GM19351 (cell line): Measurements from ENCODE around the gene TRPM3.

ENCODE experiments used
- ATAC-seq: cut with Tn5 transposase; IDR thresholded peaks from one replicate; pipeline ENCODE4 v1.9.1; 2021; ENCODE audit warnings: mild to moderate bottlenecking, moderate library complexity; ENCODE audit not compliant: unreplicated experiment

TRPM3 gene

DNA sequence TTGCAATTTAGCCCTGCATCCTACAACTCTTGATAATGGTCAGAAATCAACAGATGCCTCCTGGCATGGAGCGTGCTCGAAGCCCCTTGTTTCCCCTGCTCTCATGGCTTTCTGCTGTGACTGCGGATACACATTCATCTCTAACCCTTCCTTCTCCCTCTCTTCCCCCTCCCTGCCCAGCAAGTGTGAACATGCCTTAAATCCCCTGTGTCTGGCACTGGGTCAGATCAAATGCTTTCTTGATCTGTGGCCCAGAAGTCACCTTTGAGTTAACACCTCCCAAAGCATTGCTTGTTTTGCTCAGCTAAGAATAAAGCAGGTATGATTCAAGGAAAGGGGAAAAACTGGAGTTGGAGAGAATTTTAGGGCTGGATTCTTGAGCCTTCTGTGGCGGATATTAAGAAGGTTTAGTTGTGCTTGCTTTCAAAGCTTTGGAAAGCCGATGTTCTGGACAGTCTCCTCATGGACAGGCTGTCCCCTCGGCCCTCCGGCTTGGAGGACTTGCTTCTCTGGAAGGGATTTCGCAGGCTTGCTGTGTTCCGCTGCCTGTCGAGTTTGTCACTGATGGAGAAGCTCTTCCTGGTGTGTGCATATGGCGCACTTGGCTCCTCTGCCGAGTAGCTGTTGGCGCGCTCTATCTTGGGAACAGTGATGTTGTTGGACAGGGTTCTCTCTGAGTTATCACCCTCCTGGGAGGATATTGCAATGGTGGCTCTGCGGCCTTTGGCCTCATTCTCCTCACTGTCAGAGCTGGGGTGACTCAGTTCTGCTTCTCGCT lies 585.7 kb downstream of the TRPM3 start:
- ATAC-seq = no peak

DNA sequence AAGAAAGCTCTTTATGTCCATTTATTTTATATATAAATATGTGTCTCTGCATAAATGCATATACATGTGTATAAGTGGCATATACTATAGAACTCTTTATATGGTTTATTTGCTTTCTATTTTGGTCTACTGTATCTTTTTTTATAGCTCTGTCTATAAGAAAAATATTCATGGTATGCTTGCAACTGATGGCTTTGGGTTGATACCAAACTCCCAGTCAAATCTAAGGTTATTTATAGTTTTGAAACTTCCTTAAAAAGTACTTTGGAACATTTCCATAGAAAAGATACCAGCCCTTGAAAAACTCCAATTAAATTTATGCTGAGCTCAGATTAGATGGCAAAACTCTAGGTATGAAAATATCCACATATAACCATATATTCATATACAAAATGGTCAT lies 587.0 kb downstream of the TRPM3 start:
- ATAC-seq = no peak

DNA sequence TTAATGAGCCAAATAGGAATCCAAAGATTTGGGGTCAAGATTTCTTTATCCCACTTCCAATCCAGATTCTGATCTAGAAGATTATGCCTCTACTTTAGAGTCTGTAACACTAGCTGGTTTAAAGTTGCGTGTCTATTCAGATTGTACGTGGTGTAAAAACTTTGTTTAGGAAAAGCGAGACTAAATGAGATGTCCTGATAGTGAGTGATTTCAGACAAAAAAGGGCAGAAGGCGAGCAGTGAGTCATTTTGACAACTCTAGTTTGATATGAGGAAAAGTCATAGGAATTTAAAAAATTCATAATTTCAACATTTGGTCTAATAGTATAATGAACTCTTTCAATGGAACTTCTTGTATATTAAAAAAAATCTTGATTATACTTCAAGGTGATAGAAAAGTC lies 587.4 kb downstream of the TRPM3 start:
- ATAC-seq = no peak

- ATAC-seq = no peak
Measured at GRCh38 chr9:70533492-70533891, 587.9 kb downstream of the TRPM3 start.

- ATAC-seq = no peak
Measured at GRCh38 chr9:70532716-70533115, 588.7 kb downstream of the TRPM3 start.

GRCh38 chr9:70531311-70531710 lies 590.1 kb downstream of the TRPM3 start:
- no peak for ATAC-seq

GRCh38 chr9:70530716-70531115 lies 590.7 kb downstream of the TRPM3 start:
- no peak for ATAC-seq

DNA sequence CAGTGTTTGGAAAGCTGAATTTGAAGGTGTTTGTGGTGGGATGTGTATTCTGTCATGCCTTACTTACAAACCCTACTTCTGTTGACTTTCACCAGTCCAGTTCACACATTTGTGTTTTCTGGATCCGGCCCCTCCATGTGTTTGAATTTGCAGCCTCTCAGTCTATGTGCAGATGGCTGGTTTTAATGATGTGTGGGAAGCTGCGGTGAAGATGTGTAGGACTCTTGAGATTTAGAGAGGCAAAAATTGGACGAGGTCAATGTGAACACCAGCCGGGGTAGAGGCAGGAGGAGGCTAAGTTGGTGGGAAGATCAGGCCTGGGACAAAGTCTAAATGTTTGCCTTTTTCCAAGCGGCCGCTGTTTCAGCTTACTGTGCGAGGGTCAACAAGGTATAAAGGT lies 591.6 kb downstream of the TRPM3 start:
- ATAC-seq = no peak

DNA sequence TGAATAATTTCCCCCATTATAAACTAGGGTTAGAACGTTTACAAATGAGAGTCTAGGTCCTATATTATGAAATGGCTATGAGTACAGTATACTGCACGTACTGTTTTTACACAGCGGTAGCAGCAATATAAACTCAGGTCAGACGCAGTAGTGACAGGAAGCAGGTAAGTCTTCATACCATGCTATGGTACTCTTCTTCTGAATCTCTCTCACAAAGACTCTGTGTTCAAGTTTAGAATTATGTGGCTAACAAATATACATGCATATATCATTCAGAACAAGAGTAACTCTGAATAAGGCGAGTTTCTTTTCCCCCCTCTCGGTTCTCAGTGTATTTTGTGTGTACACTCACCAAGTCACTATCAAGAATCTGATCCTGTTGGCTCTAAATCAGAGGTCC lies 592.0 kb downstream of the TRPM3 start:
- ATAC-seq = no peak

DNA sequence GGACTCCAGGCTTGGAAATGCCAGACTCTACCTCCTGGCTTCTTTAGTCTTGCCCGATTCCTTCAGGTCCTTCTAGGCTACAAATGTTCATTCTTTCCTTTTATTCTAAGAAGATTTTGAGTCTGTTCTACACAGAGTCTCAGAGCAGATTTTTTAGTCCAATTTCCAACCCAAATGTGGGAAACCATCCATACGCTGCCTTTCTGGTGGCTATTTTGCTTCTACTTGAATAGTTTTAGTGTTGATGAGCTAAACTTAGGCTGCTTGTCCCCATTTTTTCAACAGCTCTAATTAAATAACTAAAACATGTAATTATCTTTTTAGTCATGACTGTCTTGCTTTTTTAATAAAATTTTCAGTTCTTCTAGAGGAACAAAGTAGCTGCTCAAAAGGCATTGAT lies 594.5 kb downstream of the TRPM3 start:
- ATAC-seq = no peak

GRCh38 chr9:70525519-70525918 lies 595.9 kb downstream of the TRPM3 start:
- no peak for ATAC-seq

DNA sequence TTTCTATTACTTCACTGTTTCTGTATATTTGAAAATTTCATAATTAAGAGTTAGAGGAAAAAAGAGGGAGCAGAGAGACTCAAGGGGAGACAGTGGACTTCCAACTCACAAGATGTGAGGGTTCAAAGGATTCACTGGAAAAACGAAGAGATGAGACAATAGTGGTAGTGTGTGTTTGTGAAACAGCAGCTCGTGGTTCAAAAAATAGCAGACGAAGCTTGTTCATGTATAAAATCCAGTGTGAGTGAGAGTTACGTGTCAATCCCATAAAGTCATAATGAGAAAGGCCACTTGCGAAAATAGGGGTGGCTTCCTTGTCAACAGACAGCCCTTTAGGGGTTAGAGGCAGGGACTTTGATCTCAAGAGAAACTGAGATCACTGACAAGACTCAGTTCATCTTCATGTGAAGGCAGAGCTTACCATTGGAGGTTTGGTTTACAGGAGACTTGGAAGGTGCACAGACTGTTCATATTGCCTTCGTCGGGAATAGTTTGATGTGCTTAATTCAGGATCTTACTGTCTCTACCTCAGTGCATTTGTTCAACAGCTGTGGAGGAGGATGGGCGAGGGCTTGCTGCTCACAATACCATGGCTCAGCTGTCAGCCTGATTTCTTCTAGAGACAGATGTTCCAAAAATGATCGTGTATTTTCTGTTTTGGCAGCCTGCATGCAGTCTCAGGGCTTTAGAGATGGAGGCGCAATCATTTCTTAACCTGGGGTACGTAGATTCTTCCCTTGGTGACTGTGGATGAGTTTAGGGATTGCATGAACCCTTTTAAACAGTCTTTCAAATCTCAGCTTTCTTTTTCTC lies 601.3 kb downstream of the TRPM3 start:
- ATAC-seq = peak; percentile 83

DNA sequence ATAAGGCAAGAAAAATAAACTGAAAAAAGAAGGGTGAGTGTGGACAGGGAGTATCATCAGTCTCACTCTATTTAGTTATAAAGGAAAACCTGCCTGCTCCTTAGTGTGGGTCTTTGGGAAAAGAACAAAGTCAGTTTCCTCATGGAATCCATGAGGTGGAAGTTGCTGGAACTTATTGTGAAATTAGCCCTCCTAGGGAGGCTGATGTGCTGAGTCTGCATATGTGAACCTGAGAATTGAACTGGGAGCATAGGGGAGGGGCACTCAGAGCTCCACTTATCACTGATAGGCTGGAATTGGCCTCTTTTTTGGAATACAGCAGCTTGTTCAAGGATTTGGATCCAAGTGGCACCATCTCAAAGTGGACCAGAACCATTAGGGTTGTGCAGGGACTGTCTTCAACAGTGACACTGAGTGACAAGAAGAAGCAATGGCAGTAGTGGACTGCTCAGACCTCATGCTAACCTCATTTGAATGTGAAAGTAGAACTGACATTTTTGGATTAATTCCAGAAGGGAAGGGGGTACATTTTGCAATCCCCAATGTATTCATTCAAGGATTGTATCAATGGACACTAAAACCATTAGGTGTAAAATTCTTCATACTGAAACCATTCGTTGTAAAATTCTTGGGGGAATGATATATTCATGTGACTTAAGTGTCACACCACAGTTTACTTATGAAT lies 603.4 kb downstream of the TRPM3 start:
- no peak for ATAC-seq

- ATAC-seq = no peak
Measured at GRCh38 chr9:70514273-70514672, 607.1 kb downstream of the TRPM3 start.

DNA sequence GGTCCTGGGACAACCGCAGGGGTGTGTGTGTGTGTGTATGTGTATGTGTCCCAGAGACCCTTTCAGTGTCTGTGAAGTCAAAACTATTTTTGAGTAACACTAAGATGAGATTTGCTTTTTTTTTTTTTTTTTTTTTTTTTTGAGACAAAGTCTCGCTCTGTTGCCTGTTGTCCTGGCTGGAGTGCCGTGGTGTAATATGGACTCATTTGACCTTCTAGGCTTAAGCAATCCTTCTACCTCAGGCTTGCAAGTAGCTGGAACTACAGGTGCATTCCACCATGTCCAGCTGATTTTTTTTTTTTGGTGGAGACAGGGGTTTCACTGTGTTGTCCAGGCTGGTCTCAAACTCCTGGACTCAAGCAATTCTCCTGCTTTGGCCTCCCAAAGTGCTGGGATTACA lies 609.6 kb downstream of the TRPM3 start:
- no peak for ATAC-seq

DNA sequence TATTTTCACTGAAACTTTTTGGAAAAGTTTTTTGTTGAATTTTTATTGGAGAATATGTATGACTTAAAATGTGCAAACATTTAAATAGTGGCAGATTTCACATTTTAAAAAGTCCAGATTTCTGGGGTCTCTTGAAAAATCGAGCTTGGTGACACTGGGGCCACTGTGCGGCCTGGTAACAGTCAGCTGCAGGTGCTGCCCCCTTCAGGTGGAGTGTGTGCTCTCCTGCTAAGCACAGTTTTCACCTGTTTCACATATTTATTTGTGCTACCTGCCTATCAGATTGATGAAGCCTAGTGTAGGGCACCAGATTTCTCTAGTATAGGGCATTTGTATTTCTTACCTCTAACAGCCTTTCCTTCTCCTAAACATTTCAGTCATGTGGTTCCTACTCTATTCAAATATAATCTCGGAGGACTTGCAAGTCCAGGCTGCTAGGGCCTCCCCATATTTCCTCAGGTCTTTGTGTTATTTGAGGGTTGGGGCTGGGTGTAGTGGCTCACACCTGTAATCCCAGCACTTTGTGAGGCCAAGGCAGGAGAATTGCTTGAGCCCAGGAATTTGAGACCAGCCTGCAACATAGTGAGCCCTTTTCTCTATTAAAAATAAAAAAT lies 611.2 kb downstream of the TRPM3 start:
- peak; percentile 54 for ATAC-seq

DNA sequence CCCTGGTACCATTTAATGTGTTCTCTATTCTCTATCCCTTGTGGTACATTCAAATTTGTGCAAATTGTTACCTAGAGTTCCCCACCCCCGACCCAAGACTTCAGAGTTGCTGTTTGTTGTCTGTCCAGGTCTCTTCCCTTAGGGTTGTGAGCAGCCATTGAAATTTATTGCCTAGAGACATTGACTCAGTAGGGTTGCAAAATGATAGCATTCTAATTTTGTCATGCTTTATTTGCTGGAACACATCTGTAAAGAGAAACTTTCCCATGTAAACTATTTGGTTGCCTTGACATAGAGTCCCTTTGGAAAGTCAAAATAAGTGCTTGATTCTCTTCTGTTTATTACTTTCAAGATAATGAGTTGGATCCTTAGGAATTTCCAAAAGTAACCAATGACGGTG lies 615.3 kb downstream of the TRPM3 start:
- no peak for ATAC-seq

DNA sequence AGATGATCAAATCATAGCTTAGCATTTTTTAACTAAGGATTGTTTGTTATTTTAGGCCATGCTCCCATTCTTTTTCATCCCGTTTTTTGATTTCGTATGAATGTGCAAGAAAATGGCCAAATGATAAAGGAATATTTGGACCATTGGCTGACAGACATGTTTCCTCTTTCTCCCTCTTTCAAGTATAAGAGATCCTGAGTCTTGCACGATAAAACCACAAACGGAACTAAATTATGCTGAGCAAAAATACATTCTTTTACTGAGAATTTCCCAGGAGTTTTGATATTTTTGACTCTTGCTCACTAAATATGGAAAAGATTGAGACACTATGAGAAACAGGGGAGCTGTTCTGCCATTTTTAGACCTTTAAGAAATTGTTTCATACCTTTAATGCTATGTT lies 616.6 kb downstream of the TRPM3 start:
- no peak for ATAC-seq

GRCh38 chr9:70502690-70503089 lies 618.7 kb downstream of the TRPM3 start:
- no peak for ATAC-seq

DNA sequence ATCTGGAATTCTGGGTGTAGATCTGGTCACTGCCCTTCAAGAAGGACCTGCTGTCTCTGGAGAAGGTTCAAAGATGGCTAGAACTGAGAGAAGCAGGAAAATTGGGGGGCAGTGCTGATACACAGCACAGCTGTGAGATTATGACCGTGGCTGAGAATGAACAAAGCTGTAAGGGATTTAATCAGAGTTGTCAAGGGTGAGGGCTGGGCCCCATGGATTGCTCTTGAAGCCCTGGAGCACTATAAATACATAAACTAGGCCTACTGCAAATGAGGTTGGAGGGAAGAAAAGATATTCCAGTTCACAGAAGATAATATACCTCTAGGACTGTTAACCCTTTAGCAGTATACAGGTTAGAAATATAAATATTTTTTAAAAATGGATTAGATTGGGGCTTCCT lies 620.6 kb downstream of the TRPM3 start:
- no peak for ATAC-seq

DNA sequence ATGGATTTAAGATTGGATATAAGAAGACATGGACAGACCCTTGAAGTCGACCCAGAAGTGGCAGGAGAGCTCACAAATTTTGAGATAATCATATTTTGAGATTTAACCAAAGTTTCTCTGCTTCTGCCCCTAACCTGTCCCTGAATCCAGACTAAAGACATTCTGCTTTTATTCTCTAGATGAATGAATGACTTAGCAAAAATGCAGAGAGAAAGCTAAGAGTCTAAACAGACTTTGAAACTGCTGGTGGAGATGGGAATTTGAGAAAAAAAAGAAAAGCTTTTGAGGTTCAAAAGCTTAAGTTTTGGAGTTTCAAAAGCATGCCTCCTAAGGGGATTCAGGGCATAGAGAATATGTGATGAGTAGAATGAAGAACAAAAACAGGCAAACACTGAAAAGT lies 621.8 kb downstream of the TRPM3 start:
- no peak for ATAC-seq
